Kidney (tissue), 14 donors: ENCODE measurements around the gene C12orf56. TPM values are rescaled to one million over a fixed set of nuclear protein-coding genes. Genes with fewer than 3 reads are reported as not detected.

ENCODE experiments used
- DNase-seq, 5 donors: peaks; one replicate each; pipeline ENCODE4 v3.0.0-alpha.2; 2013 to 2020
- FAIRE-seq: peaks from 2 replicates; lab custom pipeline; 2012; peaks lifted over from hg19 to GRCh38; lab: Jason Lieb, UNC
- H3K27ac ChIP-seq, 2 donors: one replicate each; pipeline ENCODE4 v1.7.0; 2013; ENCODE audit warnings: low read depth in 2 of 2, low read length in 2 of 2, inconsistent platforms in 1 of 2
- H3K27me3 ChIP-seq: one replicate; pipeline ENCODE4 v1.7.1; 2013; ENCODE audit warnings: low read length, inconsistent platforms; ENCODE audit not compliant: control insufficient read depth, insufficient read depth
- H3K36me3 ChIP-seq, 3 donors: one replicate each; pipeline versions ENCODE4 v1.7.0 to v1.7.1; 2013; ENCODE audit warnings: low read length in 3 of 3, control low read depth in 1 of 3, inconsistent platforms in 1 of 3; ENCODE audit not compliant: insufficient read depth in 3 of 3, control insufficient read depth in 2 of 3
- H3K4me1 ChIP-seq, 3 donors: one replicate each; pipeline versions ENCODE4 v1.7.0 to v1.7.1; 2013; ENCODE audit warnings: low read length in 3 of 3, inconsistent platforms in 1 of 3, low read depth in 1 of 3; ENCODE audit not compliant: control insufficient read depth in 2 of 3, insufficient read depth in 2 of 3
- H3K4me3 ChIP-seq, 3 donors: one replicate each; pipeline versions ENCODE4 v1.7.0 to v1.8.1; 2013; ENCODE audit warnings: low read length in 3 of 3, control low read depth in 1 of 3, inconsistent platforms in 1 of 3
- H3K9ac ChIP-seq, 3 donors: one replicate each; pipeline versions ENCODE4 v1.7.0 to v1.7.1; 2013; ENCODE audit warnings: low read length in 3 of 3, control low read depth in 1 of 3, inconsistent platforms in 1 of 3
- H3K9me3 ChIP-seq, 3 donors: one replicate each; pipeline versions ENCODE4 v1.7.0 to v1.7.1; 2013; ENCODE audit warnings: low read length in 3 of 3, control low read depth in 1 of 3, inconsistent platforms in 1 of 3; ENCODE audit not compliant: control insufficient read depth in 2 of 3, insufficient read depth in 1 of 3
- CTCF ChIP-seq: IDR thresholded peaks from 3 replicates; pipeline ENCODE4 v1.5.1; 2012; ENCODE audit warnings: mild to moderate bottlenecking, moderate library complexity, borderline replicate concordance; ENCODE audit not compliant: insufficient read depth; ENCODE audit errors: extremely low read depth
- intact Hi-C: fragments of 100-400 bp; cut with DNase I; formaldehyde crosslinking; loops from one replicate; pipeline ENCODE4 v1.11.1; 2022
- polyA plus RNA-seq: library from polyadenylated mRNA; stranded (reverse); fragments of 350-450 nt; fragmentation: Illumina TruSeq; extraction: RNeasy Lipid Tissue Mini Kit (QIAGEN cat#74804); gene quantifications from one replicate; pipeline ENCODE4 v1.2.3, GENCODE V29; 2014; ENCODE audit warnings: low read depth, low replicate concordance; ENCODE audit not compliant: insufficient read depth
- total RNA-seq: library from RNA; stranded (reverse); fragmentation: NEBNext Ultra II Directional; extraction: Animal tissue kit (Norgen Biotek cat#: 25700); gene quantifications from one replicate; pipeline ENCODE4 v1.2.1, GENCODE V29; 2021
- donor health status: control.
- donor health status: control.
- donor health status: control.
- donor health status: control.
- donor health status: control.
- donor health status: DM: yes; HTN: yes; CAD: no.
- donor health status: Normal renal cell carcinoma (clear cell type).

Gene C12orf56
- total and polyA plus RNA-seq, 2 donors from 2014 or later: 1.5 to 5.2 TPM

DNA sequence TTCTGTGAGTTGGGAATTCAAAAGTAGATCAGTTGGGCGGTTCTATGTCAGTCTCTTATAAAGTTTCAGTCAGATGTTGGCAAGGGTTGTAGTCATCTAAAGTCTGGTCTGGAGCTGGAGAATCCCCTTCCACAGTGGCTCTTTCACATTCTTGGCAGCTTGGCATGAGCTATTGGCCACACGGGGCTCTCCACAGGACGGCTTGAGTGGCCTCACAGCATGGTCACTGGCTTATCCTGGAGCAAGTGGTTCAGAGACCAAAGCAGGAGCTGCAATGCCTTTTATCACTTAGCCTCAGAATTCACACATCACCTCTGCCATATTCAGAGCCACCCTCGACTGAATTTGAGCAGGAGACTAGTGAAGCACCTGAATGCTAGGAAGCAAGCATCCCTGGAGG lies 161.3 kb downstream of the C12orf56 start:
- H3K4me1 ChIP-seq: no peaks in the 10 kb centered on the region
- DNase-seq (no peak), FAIRE-seq (no peak)
- TF ChIP-seq CTCF: no peak
- H3K27ac ChIP-seq: no peak overlapping the region
- H3K9ac ChIP-seq: no peak overlapping the region
- intact Hi-C loops: no loop called here
- no peaks in the 10 kb centered on the region for H3K9me3 ChIP-seq
- H3K27me3 ChIP-seq: no peaks in the 10 kb centered on the region
- H3K36me3 ChIP-seq: no peaks in the 10 kb centered on the region
- no peak overlapping the region for H3K4me3 ChIP-seq

DNA sequence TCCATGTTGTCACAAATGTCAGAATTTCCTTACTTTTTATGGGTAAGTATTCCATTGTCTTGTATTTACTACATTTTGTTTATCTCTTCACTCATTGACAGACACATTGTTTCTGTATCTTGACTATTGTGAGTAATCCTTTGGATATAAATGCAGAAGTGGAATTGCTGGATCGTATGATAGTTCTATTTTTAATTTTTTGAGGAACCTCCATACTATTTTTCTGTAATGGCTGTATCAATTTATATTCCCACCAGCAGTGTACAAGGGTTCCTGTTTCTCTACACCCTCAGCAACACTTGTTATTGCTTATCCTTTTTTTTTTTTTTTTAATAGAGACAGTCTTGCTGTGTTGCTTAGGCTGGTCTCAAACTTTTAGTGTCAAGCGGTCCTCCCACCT lies 164.9 kb downstream of the C12orf56 start:
- no peak for TF ChIP-seq CTCF
- intact Hi-C loops: no loop called here
- no peak for FAIRE-seq

GRCh38 chr12:64222009-64222765 lies 168.4 kb downstream of the C12orf56 start, which contains the start of gene KICS2:
Gene KICS2 (minus strand): TSS chr12:64222296. CDS start chr12:64222237, 59 bp downstream.
- Histone ChIP-seq H3K36me3 (no peaks in the 10 kb centered on the region), H3K9ac (peak within 1 kb of the TSS; percentile 55 to 89 (median 85)), H3K27ac (peak within 1 kb of the TSS; percentile 93 to 97), H3K27me3 (no peaks in the 10 kb centered on the region), H3K4me1 (peaks cover 0 to 8% (median 6%) of the 10 kb centered on the region in 3 donors), H3K4me3 (peak within 1 kb of the TSS; percentile 88 to 93 (median 92)), H3K9me3 (no peaks in the 10 kb centered on the region)
- intact Hi-C loops: no loop called here
- DNase-seq (peak; percentile 93 to 97 (median 96)), FAIRE-seq (no peak)
- TF ChIP-seq CTCF: no peak

More for the DNA sequence above, 164.9 kb downstream of the C12orf56 start:
- H3K4me3 ChIP-seq: no peak overlapping the region
- no peak overlapping the region for H3K9ac ChIP-seq
- no peak overlapping the region for H3K27ac ChIP-seq
- H3K27me3 ChIP-seq: no peaks in the 10 kb centered on the region
- H3K4me1 ChIP-seq: peaks cover 0 to 5% (median 4%) of the 10 kb centered on the region in 3 donors
- no peaks in the 10 kb centered on the region for H3K9me3 ChIP-seq
- DNase-seq: no peak
- H3K36me3 ChIP-seq: no peaks in the 10 kb centered on the region
